HepG2 (cell line): ENCODE results near the gene EIF1AD. TPM values are rescaled to one million over a fixed set of nuclear protein-coding genes. Genes with fewer than 3 reads are reported as not detected.
A peak's percentile ranks its signal among the peaks of the same experiment; 100 is the strongest.

Experiments
- ADNP ChIP-seq: sonication (generic); formaldehyde crosslinking; IDR thresholded peaks from 2 replicates; pipeline ENCODE4 v1.4.0; 2020; ENCODE audit warnings: missing genetic modification reagents
- ARID5B ChIP-seq: IDR thresholded peaks from 2 replicates; pipeline ENCODE4 v1.4.0; 2020; ENCODE audit warnings: mild to moderate bottlenecking, missing genetic modification reagents
- ATM ChIP-seq: fragments of 450-650 bp; IDR thresholded peaks from 2 replicates; pipeline ENCODE4 v1.7.1; 2017; ENCODE audit warnings: mild to moderate bottlenecking, borderline replicate concordance
- KDM5A ChIP-seq: fragments of 200-600 bp; sonication (generic); IDR thresholded peaks from 2 replicates; pipeline ENCODE4 v1.7.0; 2018; ENCODE audit warnings: antibody characterized with exemption, mild to moderate bottlenecking, low read length, borderline replicate concordance
- KLF13 ChIP-seq: sonication (generic); formaldehyde crosslinking; IDR thresholded peaks from 2 replicates; pipeline ENCODE4 v1.4.0; 2020; ENCODE audit warnings: mild to moderate bottlenecking, missing genetic modification reagents
- SALL2 ChIP-seq: sonication (generic); formaldehyde crosslinking; IDR thresholded peaks from 2 replicates; pipeline ENCODE4 v1.8.1; 2023; ENCODE audit warnings: mild to moderate bottlenecking, missing genetic modification reagents, inconsistent platforms
- ZBTB40 ChIP-seq, 2 experiments: fragments of 450-650 bp in 1 of 2; sonication (generic) in 1 of 2; formaldehyde crosslinking in 1 of 2; IDR thresholded peaks; 2 replicates each; pipeline versions ENCODE4 v1.6.1 to v1.8.0; 2016 to 2022; ENCODE audit warnings: antibody characterized with exemption in 1 of 2, mild to moderate bottlenecking in 1 of 2, missing genetic modification reagents in 1 of 2
- ZBTB46 ChIP-seq: sonication (generic); formaldehyde crosslinking; IDR thresholded peaks from 2 replicates; pipeline ENCODE4 v1.4.0; 2020; ENCODE audit warnings: mild to moderate bottlenecking, missing genetic modification reagents, borderline replicate concordance
- ZNF460 ChIP-seq: sonication (generic); formaldehyde crosslinking; IDR thresholded peaks from 2 replicates; pipeline ENCODE4 v1.5.1; 2020; ENCODE audit warnings: missing genetic modification reagents, mild to moderate bottlenecking, borderline replicate concordance
- ZNF558 ChIP-seq: sonication (generic); formaldehyde crosslinking; IDR thresholded peaks from 2 replicates; pipeline ENCODE4 v1.9.0; 2022; ENCODE audit warnings: mild to moderate bottlenecking, missing genetic modification reagents, borderline replicate concordance
- ZNF605 ChIP-seq: sonication (generic); formaldehyde crosslinking; IDR thresholded peaks from 2 replicates; pipeline ENCODE4 v1.8.0; 2022; ENCODE audit warnings: mild to moderate bottlenecking, missing genetic modification reagents
- polyA plus RNA-seq, 8 experiments: library from polyadenylated mRNA; depleted of rRNA in 3 of 8; stranded (reverse) in 7 of 8; unstranded in 1 of 8; fragments of >200 nt; fragmentation: Illumina TruSeq in 4 of 8; extraction: Trizol in 4 of 8; gene quantifications; 2 replicates each; pipeline versions ENCODE4 v1.2.1 to v1.2.3, GENCODE V29; 2011 to 2016; ENCODE audit warnings: low read depth in 4 of 8, missing spikeins in 1 of 8, mixed read lengths in 1 of 8; ENCODE audit not compliant: insufficient read depth in 1 of 8
- total RNA-seq, 5 experiments: library from RNA; depleted of rRNA; stranded (reverse); fragments of >200 nt; fragmentation: Illumina TruSeq; extraction: Trizol; gene quantifications; 2 replicates each; pipeline ENCODE4 v1.2.3, GENCODE V29; 2016; ENCODE audit warnings: low read depth in 1 of 5
- TF ChIP-seq, protein P1 (sequence below): sonication (generic); formaldehyde crosslinking; IDR thresholded peaks from 2 replicates; pipeline ENCODE4 v1.8.1; 2023; ENCODE audit warnings: missing genetic modification reagents, mild to moderate bottlenecking, borderline replicate concordance

EIF1AD gene
- total and polyA plus RNA-seq, 2 of the 13 experiments (the other 11 are each of a cell fraction or from before 2014, with no cell fraction given) = 18.2 to 30.8 TPM

- peak; percentile 77 for TF ChIP-seq ZBTB40 (IDR thresholded peaks at IDR 0.05)
- peak; percentile 86 for TF ChIP-seq ZBTB40 (CRISPR knock-in tag; IDR thresholded peaks at IDR 0.05)
- TF ChIP-seq ZNF605 (CRISPR knock-in tag) = no peak
- TF ChIP-seq ZNF460 = no peak; the same call in 1 of the 2 replicates
- no peak for TF ChIP-seq ADNP (CRISPR knock-in tag)
- peak; percentile 94 for TF ChIP-seq KDM5A
- no peak for TF ChIP-seq ZBTB46 (CRISPR knock-in tag)
- no peak for TF ChIP-seq KLF13 (CRISPR knock-in tag)
- TF ChIP-seq ATM = no peak
- TF ChIP-seq, protein P1, sequence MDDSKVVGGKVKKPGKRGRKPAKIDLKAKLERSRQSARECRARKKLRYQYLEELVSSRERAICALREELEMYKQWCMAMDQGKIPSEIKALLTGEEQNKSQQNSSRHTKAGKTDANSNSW (CRISPR knock-in tag) = peak; percentile 37; the same call in 1 of the 2 replicates
- TF ChIP-seq SALL2 = peak; percentile 72
- no peak for TF ChIP-seq ZNF558 (CRISPR knock-in tag)
- no peak; the same call in 1 of the 2 replicates for TF ChIP-seq ARID5B (CRISPR knock-in tag)
These were observed 40.5 kb downstream of the EIF1AD start, which contains the start of gene SART1 (continued) for GRCh38 chr11:65961267-65962140.
